Spleen (tissue), 7 donors: ENCODE data around the gene DTNA.

Source experiments
- POLR2AphosphoS5 ChIP-seq, 3 donors: sonication (generic); formaldehyde crosslinking; IDR thresholded peaks; one replicate each; pipeline ENCODE4 v1.5.1; 2017; ENCODE audit warnings: antibody characterized with exemption in 3 of 3
- TF ChIP-seq, protein P1 (sequence below), 11 experiments: fragments of 200-600 bp in 7 of 11; fragments of 450-650 bp in 4 of 11; sonication (generic) in 4 of 11; IDR thresholded peaks in 8 of 11; conservative IDR thresholded peaks in 3 of 11; 1 replicate in 7 of 11; 2 replicates in 4 of 11; pipeline versions ENCODE4 v1.4.0 to v1.8.0; 2016 to 2021; ENCODE audit warnings: antibody characterized with exemption in 11 of 11, inconsistent platforms in 4 of 11, mild to moderate bottlenecking in 1 of 11
- donor health status: DM: no; HTN: no; CAD: no; lungs with moderate emphysema.
- donor health status: DM: no; HTN: no; CAD: no.
- donor health status: DM: no; HTN: no; CAD: no.

DNA sequence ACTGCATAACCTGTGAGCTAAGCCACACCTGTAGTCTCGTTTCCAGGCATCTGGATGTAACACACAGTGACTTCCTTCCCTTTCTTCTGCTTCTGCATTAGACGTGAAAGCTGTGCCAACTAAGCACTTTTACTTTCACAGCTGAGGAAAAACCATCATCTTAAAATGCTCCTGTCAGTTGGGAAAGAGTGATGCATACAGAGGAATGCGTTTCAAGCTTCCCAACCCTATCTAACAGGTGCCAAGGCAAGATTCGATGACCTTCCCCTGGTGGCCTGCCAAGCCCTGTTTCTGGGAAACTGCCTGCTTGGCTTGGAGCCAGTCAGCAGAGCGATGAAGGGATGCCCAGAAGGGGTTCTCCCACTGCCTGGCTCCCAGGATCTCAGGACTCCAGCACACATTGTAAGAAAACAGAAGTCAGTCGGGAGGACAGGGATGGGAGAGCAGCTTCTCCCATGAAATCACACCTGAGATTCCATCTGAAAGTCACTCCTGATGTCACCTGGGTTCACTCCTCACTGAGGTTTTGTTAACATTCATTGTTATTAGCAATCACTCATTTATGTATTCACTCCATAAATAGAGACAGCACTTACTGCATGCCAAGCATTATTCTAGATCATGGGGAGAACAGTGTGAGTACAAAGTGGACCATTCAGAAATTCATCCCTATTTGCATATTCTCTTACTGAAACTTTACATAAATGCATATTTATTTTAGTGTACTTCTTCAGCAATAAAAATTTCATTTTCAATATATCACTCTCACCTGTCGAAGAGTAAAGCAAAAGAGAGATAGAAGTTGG is 64.1 kb downstream of the DTNA start:
- no peak for TF ChIP-seq POLR2AphosphoS5 (IDR thresholded peaks at IDR 0.05)
- TF ChIP-seq, protein P1, sequence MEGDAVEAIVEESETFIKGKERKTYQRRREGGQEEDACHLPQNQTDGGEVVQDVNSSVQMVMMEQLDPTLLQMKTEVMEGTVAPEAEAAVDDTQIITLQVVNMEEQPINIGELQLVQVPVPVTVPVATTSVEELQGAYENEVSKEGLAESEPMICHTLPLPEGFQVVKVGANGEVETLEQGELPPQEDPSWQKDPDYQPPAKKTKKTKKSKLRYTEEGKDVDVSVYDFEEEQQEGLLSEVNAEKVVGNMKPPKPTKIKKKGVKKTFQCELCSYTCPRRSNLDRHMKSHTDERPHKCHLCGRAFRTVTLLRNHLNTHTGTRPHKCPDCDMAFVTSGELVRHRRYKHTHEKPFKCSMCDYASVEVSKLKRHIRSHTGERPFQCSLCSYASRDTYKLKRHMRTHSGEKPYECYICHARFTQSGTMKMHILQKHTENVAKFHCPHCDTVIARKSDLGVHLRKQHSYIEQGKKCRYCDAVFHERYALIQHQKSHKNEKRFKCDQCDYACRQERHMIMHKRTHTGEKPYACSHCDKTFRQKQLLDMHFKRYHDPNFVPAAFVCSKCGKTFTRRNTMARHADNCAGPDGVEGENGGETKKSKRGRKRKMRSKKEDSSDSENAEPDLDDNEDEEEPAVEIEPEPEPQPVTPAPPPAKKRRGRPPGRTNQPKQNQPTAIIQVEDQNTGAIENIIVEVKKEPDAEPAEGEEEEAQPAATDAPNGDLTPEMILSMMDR (IDR thresholded peaks at IDR 0.05 in 8 of 11, conservative IDR thresholded peaks at IDR 0.05 in 3 of 11), result no peak
